GM21367 (cell line): ENCODE results near the gene FILIP1L.

Source experiments
- ATAC-seq: cut with Tn5 transposase; IDR thresholded peaks from one replicate; pipeline ENCODE4 v1.9.1; 2021; ENCODE audit not compliant: unreplicated experiment

The FILIP1L gene

GRCh38 chr3:99873269-99874102 is 240.8 kb downstream of the FILIP1L start:
- ATAC-seq, result no peak

- peak; percentile 37 for ATAC-seq
These were observed 241.4 kb downstream of the FILIP1L start for GRCh38 chr3:99872923-99873254.

GRCh38 chr3:99871231-99872045 is 242.9 kb downstream of the FILIP1L start:
- ATAC-seq, result no peak

GRCh38 chr3:99870712-99871111 is 243.6 kb downstream of the FILIP1L start:
- no peak for ATAC-seq

- no peak for ATAC-seq
These were observed 244.7 kb downstream of the FILIP1L start for GRCh38 chr3:99869621-99870020.

- ATAC-seq, result no peak
These were observed 246.0 kb downstream of the FILIP1L start for GRCh38 chr3:99868311-99868646.

- no peak for ATAC-seq
These were observed 246.5 kb downstream of the FILIP1L start for GRCh38 chr3:99867594-99868310.

- ATAC-seq, result no peak
These were observed 248.0 kb downstream of the FILIP1L start for GRCh38 chr3:99866261-99866761.

- no peak for ATAC-seq
These were observed 249.0 kb downstream of the FILIP1L start for GRCh38 chr3:99865321-99865720.

- no peak for ATAC-seq
These were observed 250.0 kb downstream of the FILIP1L start for GRCh38 chr3:99864289-99864688.

GRCh38 chr3:99863588-99863987 is 250.7 kb downstream of the FILIP1L start:
- ATAC-seq, result no peak

- ATAC-seq, result no peak
These were observed 251.3 kb downstream of the FILIP1L start for GRCh38 chr3:99863002-99863401.

GRCh38 chr3:99862208-99862607 is 252.1 kb downstream of the FILIP1L start:
- no peak for ATAC-seq

- no peak for ATAC-seq
These were observed 253.1 kb downstream of the FILIP1L start for GRCh38 chr3:99861216-99861615.

GRCh38 chr3:99859825-99860224 is 254.5 kb downstream of the FILIP1L start:
- ATAC-seq, result no peak

GRCh38 chr3:99858469-99858868 is 255.8 kb downstream of the FILIP1L start:
- ATAC-seq, result no peak

GRCh38 chr3:99857278-99857677 is 257.0 kb downstream of the FILIP1L start:
- ATAC-seq, result no peak

GRCh38 chr3:99856437-99857220 is 257.7 kb downstream of the FILIP1L start:
- ATAC-seq, result no peak

GRCh38 chr3:99855900-99856299 is 258.4 kb downstream of the FILIP1L start:
- ATAC-seq, result no peak

- ATAC-seq, result no peak
These were observed 259.5 kb downstream of the FILIP1L start for GRCh38 chr3:99854756-99855298.
